ENCODE results near the gene HELZ. TPM values are rescaled to one million over a fixed set of nuclear protein-coding genes. Genes with fewer than 3 reads are reported as not detected.
"Not testable (repeated sequence)": the region's sequence is repeated elsewhere in the genome, so short reads cannot be mapped to it uniquely, and the experiment has no call there.

HELZ gene
- total RNA-seq, 1 experiment from 2014 or later: 16.7 TPM

- no peak for DNase-seq (ENCODE audit: low read depth)
These were observed 192.1 kb downstream of the HELZ start for GRCh38 chr17:67052720-67053437.

GRCh38 chr17:67051837-67052236, 193.2 kb downstream of the HELZ start:
- no peak for DNase-seq (ENCODE audit: low read depth)

DNA sequence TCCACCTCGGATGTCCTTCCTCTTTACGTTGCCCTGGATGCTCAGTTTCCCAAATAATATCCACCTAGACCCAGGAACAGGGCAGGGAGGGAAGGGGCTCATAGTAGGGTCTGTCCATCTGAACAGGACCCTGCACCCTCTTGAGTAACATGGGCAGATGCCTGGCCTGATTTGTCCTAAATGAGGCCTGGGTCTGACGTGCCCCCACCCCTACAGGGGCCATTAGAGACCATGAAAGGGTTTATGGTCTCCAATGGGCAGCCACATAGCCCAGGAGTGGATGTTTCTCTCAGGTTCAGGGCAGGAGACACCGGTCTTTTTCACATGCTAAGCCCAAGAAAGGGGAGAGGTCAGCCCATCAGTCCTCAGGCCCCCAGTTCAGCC, 193.8 kb downstream of the HELZ start:
- no peak for DNase-seq (ENCODE audit: low read depth)

- DNase-seq (ENCODE audit: low read depth): no peak
These were observed 194.4 kb downstream of the HELZ start for GRCh38 chr17:67050471-67051154.

GRCh38 chr17:67050066-67050465, 194.9 kb downstream of the HELZ start:
- no peak for DNase-seq (ENCODE audit: low read depth)

GRCh38 chr17:67049025-67049739, 195.8 kb downstream of the HELZ start:
- DNase-seq (ENCODE audit: low read depth): no peak

DNA sequence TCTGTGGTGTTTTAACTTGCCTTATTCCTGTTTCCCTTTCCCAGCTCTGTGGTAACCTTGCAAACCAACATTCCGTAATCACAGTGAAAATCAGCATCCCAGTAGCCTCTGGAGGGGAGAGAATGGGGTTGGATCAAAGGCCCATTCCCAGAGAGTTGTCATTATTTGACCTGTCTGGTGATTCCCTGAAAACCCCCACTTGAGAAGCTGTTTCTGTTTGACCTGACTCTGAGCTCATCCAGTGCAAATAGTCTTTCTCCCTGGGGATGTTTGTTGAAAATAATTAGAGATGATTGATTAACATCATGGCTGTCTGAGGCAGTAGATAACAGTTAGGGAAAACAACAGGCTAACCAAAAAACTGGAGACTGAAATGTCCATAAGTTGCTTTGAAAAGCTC, 197.6 kb downstream of the HELZ start:
- DNase-seq (ENCODE audit: low read depth): no peak

DNA sequence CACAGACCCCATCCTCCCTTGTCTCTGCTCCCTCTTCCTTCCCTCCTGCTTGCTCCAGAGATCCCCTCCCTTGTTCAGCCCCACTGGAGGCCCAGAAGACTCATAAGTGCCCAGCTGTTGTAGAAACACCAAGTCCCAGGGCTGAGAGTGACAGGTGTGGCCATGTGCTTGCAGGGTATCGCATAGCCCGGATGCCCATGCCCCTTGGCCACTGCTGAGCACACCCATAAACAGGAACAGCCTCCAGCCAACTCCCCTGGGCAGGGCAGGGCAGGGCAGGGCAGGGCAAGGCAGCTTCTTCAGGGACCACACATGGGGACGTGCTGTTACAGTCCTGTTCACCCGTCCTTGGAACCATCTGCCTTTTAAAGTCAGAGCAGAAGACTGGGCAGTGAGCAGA, 198.6 kb downstream of the HELZ start:
- DNase-seq (ENCODE audit: low read depth): no peak

- DNase-seq (ENCODE audit: low read depth): no peak
These were observed 200.1 kb downstream of the HELZ start for GRCh38 chr17:67044940-67045339.

GRCh38 chr17:67044016-67044772, 200.8 kb downstream of the HELZ start, which contains the start of gene CACNG1:
Gene CACNG1, plus strand, starts transcription at chr17:67044554. Its CDS starts 107 bp downstream, at chr17:67044661.
- no peak for DNase-seq (ENCODE audit: low read depth)

DNA sequence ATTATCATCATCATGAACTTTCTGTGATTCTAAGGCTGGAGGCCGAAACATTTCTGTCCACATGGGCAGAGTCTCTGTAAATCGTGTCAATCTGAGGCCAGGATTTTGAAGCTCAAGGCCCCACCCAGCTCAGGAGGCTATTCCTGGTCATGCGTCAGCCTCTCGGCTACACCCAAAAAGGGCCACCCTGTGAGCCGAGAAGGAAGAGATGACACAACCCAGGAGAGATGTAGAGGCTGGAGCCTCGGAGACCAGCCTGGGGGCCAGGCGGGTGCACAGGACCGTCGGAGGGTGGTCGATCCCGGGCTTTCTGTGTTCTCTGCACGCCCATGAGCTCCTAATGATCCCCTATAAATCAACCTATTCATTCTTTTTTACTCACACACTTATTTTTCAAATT, 201.7 kb downstream of the HELZ start:
- no peak for DNase-seq (ENCODE audit: low read depth)

- no peak for DNase-seq (ENCODE audit: low read depth)
These were observed 202.8 kb downstream of the HELZ start for GRCh38 chr17:67041941-67042899.

GRCh38 chr17:67041531-67041930, 203.5 kb downstream of the HELZ start:
- DNase-seq (ENCODE audit: low read depth): no peak

DNA sequence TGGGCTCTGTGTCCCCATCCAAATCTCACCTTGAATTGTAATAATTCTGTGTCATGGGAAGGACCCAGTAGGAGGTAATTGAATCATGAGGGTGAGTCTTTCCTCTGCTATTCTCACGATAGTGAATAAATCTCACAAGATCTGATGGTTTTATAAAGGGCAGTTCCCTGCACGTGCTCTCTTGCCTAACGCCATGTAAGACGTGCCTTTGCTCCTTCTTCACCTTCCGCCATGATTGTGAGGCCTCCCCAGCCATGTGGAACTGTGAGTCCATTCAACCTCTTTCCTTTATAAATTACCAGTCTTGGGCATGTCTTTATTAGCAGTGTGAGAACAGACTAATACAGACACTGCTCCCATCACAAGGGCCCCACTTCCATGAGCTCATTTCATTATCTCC, 203.9 kb downstream of the HELZ start:
- DNase-seq (ENCODE audit: low read depth): not testable (repeated sequence)

GRCh38 chr17:67040652-67041051, 204.3 kb downstream of the HELZ start:
- DNase-seq (ENCODE audit: low read depth): no peak

DNA sequence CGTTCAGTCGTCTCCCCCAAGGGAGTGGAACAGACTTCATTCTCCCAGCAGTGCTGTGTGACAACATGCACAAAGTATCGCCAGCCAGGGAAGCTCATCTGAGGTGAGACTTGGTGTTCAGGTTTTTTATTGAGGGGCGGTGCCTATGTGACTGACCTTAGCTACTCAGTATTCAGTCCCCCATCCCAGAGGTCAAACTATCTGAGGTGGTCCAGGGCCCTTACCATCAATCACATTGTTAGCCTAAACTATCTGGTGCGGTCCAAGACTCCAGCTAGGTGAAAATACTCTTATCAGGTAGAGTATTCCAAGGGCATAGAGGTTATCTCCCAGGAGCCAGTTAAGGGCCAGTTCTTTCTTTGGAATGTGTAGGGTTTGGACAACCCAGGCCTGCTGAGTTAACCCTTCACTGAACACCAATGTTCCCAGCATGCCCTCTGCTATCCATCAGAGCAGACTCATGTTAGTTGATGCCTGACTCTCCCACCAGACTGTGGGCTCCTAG, 206.1 kb downstream of the HELZ start:
- no peak for DNase-seq (ENCODE audit: low read depth)

DNA sequence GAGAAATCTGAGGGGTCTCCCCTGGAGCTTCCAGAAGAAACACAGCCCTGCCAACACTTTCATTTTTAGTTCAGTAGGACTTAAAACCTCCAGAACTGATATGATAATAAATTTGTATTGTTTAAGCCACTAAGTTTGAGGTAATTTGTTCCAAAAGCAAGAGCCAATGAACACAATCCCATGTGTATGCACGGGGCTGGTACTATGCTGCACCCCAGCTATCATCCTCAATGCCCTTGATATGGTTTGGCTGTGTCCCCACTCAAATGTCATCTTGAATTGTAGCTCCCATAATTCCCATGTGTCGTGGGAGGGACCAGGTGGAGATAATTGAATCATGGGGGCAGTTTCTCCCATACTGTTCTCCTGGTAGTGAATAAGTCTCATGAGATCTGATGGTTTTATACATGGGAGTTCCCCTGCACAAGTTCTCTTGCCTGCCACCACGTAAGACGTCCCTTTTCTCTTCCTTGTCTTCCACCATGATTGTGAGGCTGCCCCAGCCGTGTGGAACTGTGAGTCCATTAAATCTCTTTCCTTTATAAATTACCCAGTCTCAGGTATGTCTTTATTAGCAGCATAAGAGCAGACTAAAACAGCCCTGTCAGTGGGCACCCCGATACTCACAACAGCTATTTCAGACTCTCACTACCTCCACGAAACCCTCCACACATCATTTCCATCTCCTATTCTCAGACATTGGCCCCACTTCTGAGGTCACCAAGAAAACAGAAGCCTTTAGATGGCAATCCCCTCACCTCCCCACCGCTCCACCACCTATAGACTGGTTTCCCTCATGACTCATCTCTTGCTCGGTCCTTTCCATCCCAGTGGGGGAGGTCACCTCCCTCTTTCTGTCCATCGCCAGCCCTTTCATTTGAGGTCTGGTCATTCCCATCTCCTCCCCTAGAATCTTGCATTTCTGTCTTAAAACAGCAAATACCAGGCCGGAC, 209.6 kb downstream of the HELZ start:
- DNase-seq (ENCODE audit: low read depth): no peak

GRCh38 chr17:67033613-67034012, 211.4 kb downstream of the HELZ start:
- DNase-seq (ENCODE audit: low read depth): no peak

GRCh38 chr17:67032985-67033384, 212.0 kb downstream of the HELZ start:
- DNase-seq (ENCODE audit: low read depth): no peak

All from RPMI7951 (cell line).